ENCODE measurements around the gene FAM228B.

DNA sequence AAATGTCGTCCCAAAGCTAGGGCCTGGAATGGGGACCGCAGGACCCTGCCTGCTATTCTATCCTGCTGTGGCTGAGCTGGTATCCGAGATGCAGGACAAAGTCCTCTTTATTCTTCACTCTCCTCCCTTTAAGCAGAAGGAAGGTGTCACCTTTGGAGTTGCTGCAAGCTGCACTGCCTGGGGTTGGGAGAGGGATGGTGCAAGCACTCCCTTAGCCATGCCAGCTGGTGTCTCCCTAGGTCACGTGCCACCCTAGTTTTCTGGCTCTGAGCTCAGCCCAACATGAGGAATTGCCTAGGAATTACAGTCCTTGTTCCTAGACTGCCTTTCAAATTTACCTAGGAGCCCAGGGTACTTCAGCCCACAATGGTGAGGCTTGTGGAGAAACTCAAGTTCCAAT, 30.2 kb downstream of the FAM228B start:
- TF ChIP-seq POLR2AphosphoS5 (IDR thresholded peaks at IDR 0.05; ENCODE audit: borderline replicate concordance, low read depth, low read length) = no peak
- TF ChIP-seq FOXP2 (optimal IDR thresholded peaks at IDR 0.05; ENCODE audit: control extremely low read depth, extremely low read length, insufficient read depth) = no peak

All from SK-N-MC (cell line).